HL-60/S4 treated with retinoic acid at 250 ng/mL for 4 days and 3 days (cell line): ENCODE results near the gene PIK3R3.

Experiments used
- in situ Hi-C: fragments of 300-500 bp; cut with MboI; formaldehyde crosslinking; loops from 2 replicates; pipeline ENCODE4 v1.7.0; 2022; ENCODE audit warnings: low sequenced_read_pairs

The PIK3R3 gene

GRCh38 chr1:46132529-46133180 lies at the start of gene PIK3R3:
Gene PIK3R3 (minus strand): TSS chr1:46132629. CDS start chr1:46131952, 677 bp downstream.
- in situ Hi-C loops = no loop called here

- in situ Hi-C loops = no loop called here
Measured at GRCh38 chr1:46181343-46182260, 49.2 kb upstream of the PIK3R3 start.

DNA sequence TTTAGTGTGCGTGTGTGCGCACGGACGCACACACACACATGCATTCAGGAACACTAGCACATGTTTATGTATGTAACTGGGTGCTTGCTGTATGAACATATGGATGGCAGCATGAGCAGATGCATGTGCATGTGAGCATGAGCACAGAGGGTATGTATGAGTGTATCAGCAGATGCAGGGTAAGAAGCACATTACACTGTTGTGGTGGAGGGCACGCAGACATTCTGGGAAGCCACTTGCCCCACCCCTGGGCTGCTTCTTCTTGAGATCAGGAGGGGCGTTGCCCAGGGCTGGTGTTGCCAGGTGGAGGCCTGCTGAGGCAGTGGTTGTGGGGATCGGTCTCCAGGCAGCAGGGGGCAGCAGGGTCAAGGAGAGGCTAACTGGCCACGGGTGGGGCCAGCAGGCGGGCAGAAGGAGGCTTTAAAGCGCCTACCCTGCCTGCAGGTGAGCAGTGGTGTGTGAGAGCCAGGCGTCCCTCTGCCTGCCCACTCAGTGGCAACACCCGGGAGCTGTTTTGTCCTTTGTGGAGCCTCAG lies 47.7 kb upstream of the PIK3R3 start:
- in situ Hi-C loops = no loop called here

DNA sequence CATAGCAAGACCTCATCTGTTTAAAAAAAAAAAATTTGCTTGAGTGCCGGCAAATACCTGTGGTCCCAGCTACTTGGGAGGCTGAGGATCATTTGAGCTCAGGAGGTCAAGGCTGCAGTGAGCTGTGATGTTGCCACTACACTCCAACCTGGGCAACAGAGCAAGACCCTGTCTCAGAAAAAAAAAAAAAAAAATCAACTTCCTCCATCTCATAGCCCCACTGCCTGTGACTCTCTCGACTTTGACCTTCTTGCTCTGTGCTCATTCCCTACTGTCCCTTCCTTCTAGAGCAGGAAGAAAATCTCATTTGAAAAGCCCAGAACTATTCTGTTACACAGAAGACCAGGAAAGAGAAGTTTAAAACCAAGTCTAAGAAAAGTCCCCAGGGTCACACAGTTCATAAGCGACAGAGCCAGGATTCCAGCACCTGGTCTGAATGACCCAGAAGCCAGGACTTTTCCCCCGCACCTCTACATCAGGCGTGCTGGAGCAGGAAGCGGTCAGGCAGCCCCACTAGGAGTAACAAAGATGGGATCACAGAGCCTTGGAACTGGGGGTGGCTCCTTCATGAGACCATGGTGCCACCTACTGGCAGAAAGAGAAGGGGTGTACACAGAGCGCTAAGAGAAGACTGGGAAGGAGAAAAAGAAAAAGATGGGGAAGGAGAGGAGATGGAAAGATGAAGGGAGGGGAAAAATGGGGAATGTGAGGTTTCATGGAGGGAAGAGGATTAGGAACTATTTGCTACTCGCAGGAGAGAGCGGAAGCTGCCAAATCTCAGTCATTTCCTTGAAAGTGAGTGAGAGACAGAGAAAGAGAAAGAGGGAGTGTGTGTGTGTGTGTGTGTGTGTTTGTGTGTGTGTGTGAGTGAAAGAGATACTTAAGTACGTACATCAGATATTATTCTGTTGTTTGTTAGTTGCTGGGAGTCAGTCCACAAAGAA lies 47.0 kb upstream of the PIK3R3 start:
- in situ Hi-C loops = loop anchor here (5.0 kb wide), 1 partner anchor 142 kb away; no protein-coding TSS in a partner anchor

GRCh38 chr1:46176211-46176865 lies 43.9 kb upstream of the PIK3R3 start, which contains the start of gene P3R3URF:
Gene P3R3URF (minus strand): TSS chr1:46176488. CDS start chr1:46176471, 17 bp downstream.
- in situ Hi-C loops = loop anchor here (5.0 kb wide), 1 partner anchor 139 kb away; no protein-coding TSS in a partner anchor

DNA sequence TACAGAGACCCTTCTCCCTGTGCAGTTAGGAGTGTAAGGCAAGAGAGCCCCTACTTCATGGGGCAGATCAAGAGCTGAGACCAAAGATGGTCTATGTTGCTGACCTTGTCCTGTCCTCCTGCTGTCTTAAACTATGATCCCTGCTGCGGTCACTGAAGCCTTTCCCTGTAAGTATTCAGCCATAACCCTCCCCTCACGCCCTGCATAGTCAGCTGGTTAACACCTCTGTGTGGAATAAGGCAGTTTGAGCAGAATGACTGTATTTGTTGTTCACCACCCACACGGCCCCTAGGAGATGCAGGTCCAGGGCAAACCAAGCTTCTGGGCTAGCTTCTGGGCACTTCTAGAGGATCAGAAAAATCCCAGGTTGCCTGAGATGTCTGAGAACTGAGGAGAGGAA lies 42.8 kb upstream of the PIK3R3 start:
- in situ Hi-C loops = loop anchor here (5.0 kb wide), 1 partner anchor 138 kb away; no protein-coding TSS in a partner anchor

GRCh38 chr1:46174448-46175231 lies 42.2 kb upstream of the PIK3R3 start, which contains the start of gene TSPAN1:
Gene TSPAN1 (plus strand): TSS chr1:46175087. CDS start chr1:46181108, 6,021 bp downstream.
- in situ Hi-C loops = loop anchor here (5.0 kb wide), 1 partner anchor 137 kb away; no protein-coding TSS in a partner anchor

GRCh38 chr1:46173361-46173856 lies 41.0 kb upstream of the PIK3R3 start:
- in situ Hi-C loops = no loop called here

DNA sequence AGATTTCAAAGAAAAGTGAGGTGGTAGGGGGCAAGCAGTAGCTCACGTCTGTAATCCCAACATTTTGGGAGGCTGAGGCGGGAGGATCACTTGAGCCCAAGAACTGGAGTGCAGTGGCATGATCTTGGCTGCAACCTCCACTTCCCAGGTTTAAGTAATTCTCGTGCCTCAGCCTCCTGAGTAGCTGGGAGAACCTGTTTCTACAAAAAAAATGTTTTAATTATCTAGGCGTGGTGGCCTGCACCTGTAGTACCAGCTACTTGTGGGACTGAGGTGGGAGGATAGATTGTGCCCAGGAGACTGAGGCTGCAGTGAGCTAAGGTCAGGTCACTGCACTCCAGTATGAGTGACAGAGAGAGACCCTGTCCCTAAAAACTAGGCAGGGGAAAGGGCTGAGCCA lies 39.9 kb upstream of the PIK3R3 start:
- in situ Hi-C loops = no loop called here

- in situ Hi-C loops = no loop called here
Measured at GRCh38 chr1:46171871-46172270, 39.4 kb upstream of the PIK3R3 start.

DNA sequence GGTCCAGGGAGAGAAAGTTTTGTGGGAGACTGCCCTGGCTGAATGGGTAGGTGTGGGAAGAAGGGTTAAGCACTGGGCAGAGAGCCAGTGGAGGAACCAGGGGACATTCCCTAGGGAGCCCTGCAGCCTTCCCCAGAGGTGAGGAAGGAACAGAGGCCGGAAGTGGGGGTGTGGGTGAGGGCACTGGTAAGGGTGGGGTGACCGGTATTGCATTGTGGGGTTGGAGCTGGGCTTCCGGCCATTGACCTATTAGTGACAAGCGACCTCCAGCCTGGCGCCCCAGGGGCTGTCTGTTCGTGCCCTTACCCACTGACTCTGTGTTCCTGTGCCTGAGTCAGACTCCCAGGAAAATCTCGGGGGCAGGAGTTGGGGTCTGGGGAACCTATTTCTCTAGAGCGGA lies 38.9 kb upstream of the PIK3R3 start:
- in situ Hi-C loops = no loop called here

DNA sequence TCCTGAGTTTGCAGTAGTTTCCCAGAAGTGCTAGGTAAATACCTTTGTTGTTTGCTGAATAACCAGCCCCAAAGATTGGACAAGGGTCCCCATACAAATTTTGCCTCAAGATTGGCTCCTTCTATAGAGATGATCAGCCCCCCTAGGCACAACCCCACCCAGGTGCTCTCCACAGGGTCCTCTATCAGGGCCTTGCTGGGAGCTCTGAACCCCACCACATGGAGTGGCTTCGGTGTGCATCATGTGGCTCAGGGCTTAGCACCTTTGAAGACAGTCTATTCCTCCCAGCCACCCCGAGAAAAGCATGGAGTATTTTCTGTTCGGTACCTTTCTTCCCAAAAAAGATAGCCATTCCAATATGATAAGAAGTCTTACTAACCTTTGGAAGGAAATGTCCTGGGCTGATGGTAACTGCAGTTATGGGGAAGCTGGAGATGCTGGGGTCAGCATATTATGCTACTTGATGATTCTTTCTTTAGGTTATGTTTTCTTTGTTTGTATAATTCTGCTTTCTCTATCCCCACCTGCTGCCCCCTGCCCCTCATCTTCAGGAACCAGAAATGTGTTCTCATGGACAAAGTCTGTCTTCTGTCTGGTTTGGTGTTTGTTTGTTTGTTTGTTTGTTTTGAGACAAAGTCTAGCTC lies 37.5 kb upstream of the PIK3R3 start:
- in situ Hi-C loops = no loop called here

DNA sequence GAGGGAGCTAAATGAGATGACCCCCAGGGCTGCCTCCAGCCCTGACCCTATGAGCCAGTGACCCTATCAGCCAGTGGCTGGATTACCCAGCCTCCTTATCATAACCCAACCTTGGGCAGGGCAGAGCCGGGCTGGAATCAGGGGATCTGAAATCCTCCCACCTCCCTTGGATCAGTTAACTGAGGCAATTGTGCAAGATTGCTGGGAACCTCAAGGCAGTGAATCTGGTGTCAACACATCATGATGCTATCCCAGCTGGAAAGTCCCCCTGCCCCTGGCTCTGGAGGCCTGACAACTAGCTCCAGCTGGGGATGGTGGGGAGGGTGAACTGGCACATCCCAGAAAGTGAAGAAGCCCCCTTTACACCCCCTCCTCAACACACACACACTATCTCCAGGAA lies 36.0 kb upstream of the PIK3R3 start:
- in situ Hi-C loops = no loop called here

- in situ Hi-C loops = no loop called here
Measured at GRCh38 chr1:46166521-46167462, 34.4 kb upstream of the PIK3R3 start.

- in situ Hi-C loops = no loop called here
Measured at GRCh38 chr1:46160212-46160611, 27.8 kb upstream of the PIK3R3 start.

DNA sequence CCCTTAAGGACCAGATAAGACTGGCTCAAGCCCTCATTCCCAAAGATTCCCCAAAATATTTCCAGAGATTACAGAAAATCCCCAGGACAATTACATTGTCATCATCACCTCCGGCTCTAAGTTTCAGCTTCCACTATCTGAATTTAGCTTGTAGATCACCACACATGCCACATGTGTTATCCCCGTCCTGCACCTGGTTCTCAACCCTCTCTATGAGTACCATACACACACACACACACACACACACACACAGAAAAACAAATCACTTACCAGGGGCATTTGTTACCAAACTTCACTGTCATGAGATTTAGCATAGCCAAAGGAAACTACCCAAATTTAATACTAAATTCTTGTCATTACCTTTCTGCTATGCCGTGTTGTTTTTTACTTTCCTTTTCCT lies 27.1 kb upstream of the PIK3R3 start:
- in situ Hi-C loops = no loop called here
